CD4-positive, alpha-beta T cell (primary cell): ENCODE data around the gene AIFM1. TPM values are rescaled to one million over a fixed set of nuclear protein-coding genes. Genes with fewer than 3 reads are reported as not detected.

Source experiments
- ATAC-seq: fragments of 200-7000 bp; cut with Tn5 transposase; one replicate; pipeline ENCODE4 v1.10.0; 2022; ENCODE audit warnings: mild to moderate bottlenecking; ENCODE audit not compliant: poor library complexity
- CTCF ChIA-PET: fragments of 350-600 bp; sonication (Branson Sonifier 250); formaldehyde crosslinking; loops from one replicate; lab custom pipeline; 2021; ENCODE audit warnings: antibody characterized with exemption, inconsistent platforms; lab: Charles Lee
- POLR2A ChIA-PET: fragments of 350-600 bp; sonication (Branson Sonifier 250); formaldehyde crosslinking; loops from one replicate; lab custom pipeline; 2021; ENCODE audit warnings: antibody characterized with exemption, inconsistent platforms; lab: Charles Lee
- DNase-seq, 14 experiments: peaks; one replicate each; pipeline ENCODE4 v3.0.0-alpha.2; 2013 to 2020; ENCODE audit warnings: mixed read lengths in 2 of 14
- H3K27ac ChIP-seq, 2 donors: one replicate each; pipeline versions ENCODE4 v1.5.1 to v1.7.0; 2013; ENCODE audit warnings: low read length in 2 of 2, low read depth in 1 of 2, mild to moderate bottlenecking in 1 of 2
- H3K27me3 ChIP-seq, 2 experiments: 1 replicate in 1 of 2; 2 replicates in 1 of 2; pipeline versions ENCODE4 v1.6.1 to v1.7.0; 2013; ENCODE audit warnings: low read length in 2 of 2, control low read depth in 1 of 2, mild to moderate bottlenecking in 1 of 2, moderate library complexity in 1 of 2; ENCODE audit not compliant: insufficient read depth in 2 of 2, control insufficient read depth in 1 of 2
- H3K36me3 ChIP-seq: one replicate; pipeline ENCODE4 v1.6.1; 2013; ENCODE audit warnings: low read length, control low read depth; ENCODE audit not compliant: insufficient read depth
- H3K4me1 ChIP-seq: one replicate; pipeline ENCODE4 v1.6.1; 2013; ENCODE audit warnings: low read length, control low read depth; ENCODE audit not compliant: insufficient read depth
- H3K4me3 ChIP-seq: one replicate; pipeline ENCODE4 v1.5.1; 2013; ENCODE audit warnings: mild to moderate bottlenecking, low read length, moderate library complexity
- H3K9me3 ChIP-seq, 2 experiments: 1 replicate in 1 of 2; 2 replicates in 1 of 2; pipeline versions ENCODE4 v1.6.1 to v1.7.0; 2013; ENCODE audit warnings: low read length in 2 of 2, mild to moderate bottlenecking in 2 of 2, control low read depth in 1 of 2, moderate library complexity in 1 of 2; ENCODE audit not compliant: control insufficient read depth in 1 of 2, insufficient read depth in 1 of 2
- H3K27ac Mint-ChIP-seq: one replicate; pipeline ENCODE4 v1.8.0; 2020; ENCODE audit warnings: mixed read lengths
- H3K27me3 Mint-ChIP-seq: one replicate; pipeline ENCODE4 v1.8.0; 2021; ENCODE audit warnings: mixed read lengths
- H3K36me3 Mint-ChIP-seq: one replicate; pipeline ENCODE4 v1.8.0; 2021; ENCODE audit warnings: low read depth, mixed read lengths
- H3K4me1 Mint-ChIP-seq: one replicate; pipeline ENCODE4 v1.8.0; 2021; ENCODE audit warnings: low read depth, mixed read lengths
- H3K4me3 Mint-ChIP-seq: one replicate; pipeline ENCODE4 v1.8.0; 2020; ENCODE audit warnings: mild to moderate bottlenecking, mixed read lengths
- H3K9me3 Mint-ChIP-seq: one replicate; pipeline ENCODE4 v1.8.0; 2020; ENCODE audit warnings: mixed read lengths
- intact Hi-C, 2 experiments: fragments of 100-400 bp; cut with DNase I in 1 of 2; cut with micrococcal nuclease in 1 of 2; formaldehyde crosslinking; loops; one replicate each; pipeline versions ENCODE4 v1.15.1 to v1.9.0; 2023 to 2025; cut with DNase I, micrococcal nuclease
- total RNA-seq, 174 experiments: library from RNA in 2 of 174; stranded (reverse) in 2 of 174; gene quantifications; one replicate each; pipeline ENCODE4 v1.2.3 and lab custom pipeline; 2021 to 2026
- TF ChIP-seq, protein P1 (sequence below): fragments of 200-600 bp; IDR thresholded peaks from one replicate; pipeline ENCODE4 v1.8.0; 2022; ENCODE audit warnings: antibody characterized with exemption, mild to moderate bottlenecking

AIFM1 gene
- total RNA-seq, 2 experiments from 2014 or later: 6.1 to 6.4 TPM

- H3K27me3 ChIP-seq: no peaks in the 10 kb centered on the region
- Mint-ChIP-seq H3K9me3 (no peaks in the 10 kb centered on the region), H3K4me3 (no peak overlapping the region), H3K4me1 (no peaks in the 10 kb centered on the region), H3K27ac (no peak overlapping the region), H3K36me3 (peaks cover 57% of the 10 kb centered on the region), H3K27me3 (no peaks in the 10 kb centered on the region)
- no peak overlapping the region for H3K27ac ChIP-seq
- intact Hi-C loops: no loop called here
- TF ChIP-seq, protein P1, sequence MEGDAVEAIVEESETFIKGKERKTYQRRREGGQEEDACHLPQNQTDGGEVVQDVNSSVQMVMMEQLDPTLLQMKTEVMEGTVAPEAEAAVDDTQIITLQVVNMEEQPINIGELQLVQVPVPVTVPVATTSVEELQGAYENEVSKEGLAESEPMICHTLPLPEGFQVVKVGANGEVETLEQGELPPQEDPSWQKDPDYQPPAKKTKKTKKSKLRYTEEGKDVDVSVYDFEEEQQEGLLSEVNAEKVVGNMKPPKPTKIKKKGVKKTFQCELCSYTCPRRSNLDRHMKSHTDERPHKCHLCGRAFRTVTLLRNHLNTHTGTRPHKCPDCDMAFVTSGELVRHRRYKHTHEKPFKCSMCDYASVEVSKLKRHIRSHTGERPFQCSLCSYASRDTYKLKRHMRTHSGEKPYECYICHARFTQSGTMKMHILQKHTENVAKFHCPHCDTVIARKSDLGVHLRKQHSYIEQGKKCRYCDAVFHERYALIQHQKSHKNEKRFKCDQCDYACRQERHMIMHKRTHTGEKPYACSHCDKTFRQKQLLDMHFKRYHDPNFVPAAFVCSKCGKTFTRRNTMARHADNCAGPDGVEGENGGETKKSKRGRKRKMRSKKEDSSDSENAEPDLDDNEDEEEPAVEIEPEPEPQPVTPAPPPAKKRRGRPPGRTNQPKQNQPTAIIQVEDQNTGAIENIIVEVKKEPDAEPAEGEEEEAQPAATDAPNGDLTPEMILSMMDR: no peak
- peaks cover 46% of the 10 kb centered on the region for H3K36me3 ChIP-seq
- H3K9me3 ChIP-seq: no peaks in the 10 kb centered on the region
- no peak for ATAC-seq
- DNase-seq: no peak
- ChIA-PET POLR2A (no interaction called here), CTCF (interaction anchor here (1.2 to 1.3 kb wide), 3 partner anchors 17 to 57 kb away, joined by 3 to 4 read pairs (median 3); no protein-coding TSS in a partner anchor)
- H3K4me3 ChIP-seq: no peak overlapping the region
- H3K4me1 ChIP-seq: no peaks in the 10 kb centered on the region
Measured at GRCh38 chrX:130136961-130137360, 28.7 kb downstream of the AIFM1 start.

DNA sequence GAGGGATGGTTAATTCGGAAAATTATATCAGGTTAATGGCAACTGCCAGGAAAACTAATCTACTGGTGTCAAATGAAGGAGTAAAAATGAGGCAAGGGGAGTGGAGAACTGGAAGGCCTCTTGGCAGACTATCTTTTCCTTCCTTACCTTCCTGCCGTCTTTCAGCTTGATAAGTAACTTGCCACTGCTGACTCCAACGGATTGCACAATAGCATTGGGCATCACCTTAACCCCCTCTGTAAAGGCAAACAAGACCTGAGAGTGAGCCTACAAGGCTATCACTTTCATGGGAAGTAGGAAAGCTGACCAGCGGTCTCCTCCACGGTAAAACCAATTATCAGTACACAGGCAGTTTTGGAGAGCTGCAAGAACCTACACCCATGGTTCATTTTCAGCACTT lies 29.1 kb downstream of the AIFM1 start:
- TF ChIP-seq, protein P1: no peak
- Mint-ChIP-seq H3K36me3 (peaks cover 52% of the 10 kb centered on the region), H3K27ac (no peak overlapping the region), H3K4me3 (no peak overlapping the region), H3K27me3 (no peaks in the 10 kb centered on the region), H3K4me1 (no peaks in the 10 kb centered on the region), H3K9me3 (no peaks in the 10 kb centered on the region)
- no peak for DNase-seq
- no peaks in the 10 kb centered on the region for H3K27me3 ChIP-seq
- POLR2A ChIA-PET: no interaction called here
- H3K27ac ChIP-seq: no peak overlapping the region
- H3K9me3 ChIP-seq: no peaks in the 10 kb centered on the region
- ATAC-seq: no peak
- intact Hi-C loops: no loop called here
- no peak overlapping the region for H3K4me3 ChIP-seq
- CTCF ChIA-PET: interaction anchor here (1.2 kb wide), 1 partner anchor 44 kb away, joined by 3 read pairs; no protein-coding TSS in a partner anchor
- H3K36me3 ChIP-seq: peaks cover 45% of the 10 kb centered on the region
- H3K4me1 ChIP-seq: no peaks in the 10 kb centered on the region

GRCh38 chrX:130130990-130131389 lies 34.7 kb downstream of the AIFM1 start:
- Histone ChIP-seq H3K27ac (no peak overlapping the region), H3K36me3 (peaks cover 44% of the 10 kb centered on the region), H3K4me3 (no peak overlapping the region), H3K27me3 (no peaks in the 10 kb centered on the region), H3K4me1 (no peaks in the 10 kb centered on the region), H3K9me3 (no peaks in the 10 kb centered on the region)
- H3K4me3 Mint-ChIP-seq: no peak overlapping the region
- DNase-seq (no peak), ATAC-seq (no peak)
- H3K4me1 Mint-ChIP-seq: no peaks in the 10 kb centered on the region
- no peaks in the 10 kb centered on the region for H3K27me3 Mint-ChIP-seq
- ChIA-PET CTCF (no interaction called here), POLR2A (no interaction called here)
- peaks cover 50% of the 10 kb centered on the region for H3K36me3 Mint-ChIP-seq
- intact Hi-C loops: no loop called here
- TF ChIP-seq, protein P1: no peak
- no peak overlapping the region for H3K27ac Mint-ChIP-seq
- H3K9me3 Mint-ChIP-seq: no peaks in the 10 kb centered on the region
